GM23248 (cell line): ENCODE results near the gene HTT. TPM values are rescaled to one million over a fixed set of nuclear protein-coding genes. Genes with fewer than 3 reads are reported as not detected.
A peak's percentile ranks its signal among the peaks of the same experiment; 100 is the strongest.

Experiments used
- DNase-seq: peaks from one replicate; pipeline ENCODE4 v3.0.0-alpha.2; 2015
- H2AFZ ChIP-seq: fragments of 200-600 bp; sonication (generic); 2 replicates; pipeline ENCODE4 v1.6.1; 2016; ENCODE audit warnings: antibody characterized with exemption
- H3F3A ChIP-seq: fragments of 200-600 bp; sonication (generic); 2 replicates; pipeline ENCODE4 v1.6.1; 2016; ENCODE audit warnings: mild to moderate bottlenecking, antibody characterized with exemption, mixed run types; ENCODE audit not compliant: insufficient read depth
- H3K27ac ChIP-seq: fragments of 200-600 bp; sonication (generic); 2 replicates; pipeline ENCODE4 v1.5.1; 2016; ENCODE audit warnings: mild to moderate bottlenecking
- H3K27me3 ChIP-seq: fragments of 200-600 bp; sonication (generic); replicated peaks from 2 replicates; pipeline ENCODE4 v1.6.1; 2016; ENCODE audit warnings: mild to moderate bottlenecking; ENCODE audit not compliant: insufficient read depth
- H3K36me3 ChIP-seq: fragments of 200-600 bp; sonication (generic); 2 replicates; pipeline ENCODE4 v1.6.1; 2016; ENCODE audit warnings: low read depth, mild to moderate bottlenecking
- H3K4me1 ChIP-seq: fragments of 200-600 bp; sonication (generic); 2 replicates; pipeline ENCODE4 v1.6.1; 2016; ENCODE audit warnings: mild to moderate bottlenecking; ENCODE audit not compliant: insufficient read depth
- H3K4me2 ChIP-seq: fragments of 200-600 bp; sonication (generic); one replicate; pipeline ENCODE4 v1.6.1; 2016; ENCODE audit warnings: mild to moderate bottlenecking; ENCODE audit not compliant: unreplicated experiment
- H3K4me3 ChIP-seq: fragments of 200-600 bp; sonication (generic); 2 replicates; pipeline ENCODE4 v1.5.1; 2016; ENCODE audit warnings: mild to moderate bottlenecking
- H3K79me2 ChIP-seq: fragments of 200-600 bp; sonication (generic); 2 replicates; pipeline ENCODE4 v1.6.1; 2016; ENCODE audit warnings: mild to moderate bottlenecking; ENCODE audit not compliant: insufficient read depth
- H3K9ac ChIP-seq: fragments of 200-600 bp; sonication (generic); 2 replicates; pipeline ENCODE4 v1.6.1; 2016; ENCODE audit warnings: mild to moderate bottlenecking
- H3K9me2 ChIP-seq: fragments of 200-600 bp; sonication (generic); 2 replicates; pipeline ENCODE4 v1.6.1; 2016; ENCODE audit warnings: mixed run types, mild to moderate bottlenecking, moderate library complexity; ENCODE audit not compliant: insufficient read depth
- H3K9me3 ChIP-seq: fragments of 200-600 bp; sonication (generic); one replicate; pipeline ENCODE4 v1.6.1; 2017; ENCODE audit warnings: low read depth
- H4K20me1 ChIP-seq: fragments of 200-600 bp; sonication (generic); 2 replicates; pipeline ENCODE4 v1.6.0; 2016; ENCODE audit not compliant: insufficient read depth
- EZH2 ChIP-seq: fragments of 200-600 bp; sonication (generic); IDR thresholded peaks from 2 replicates; pipeline ENCODE4 v1.6.1; 2018; ENCODE audit warnings: antibody characterized with exemption, mild to moderate bottlenecking; ENCODE audit not compliant: insufficient read depth, poor library complexity, severe bottlenecking
- EZH2phosphoT487 ChIP-seq: fragments of 200-600 bp; sonication (generic); IDR thresholded peaks from 2 replicates; pipeline ENCODE4 v1.6.1; 2018; ENCODE audit warnings: antibody characterized with exemption, moderate library complexity, mild to moderate bottlenecking, low read depth; ENCODE audit not compliant: insufficient read depth
- WGBS, 2 experiments: methylation state at CpG; one replicate each; pipeline ENCODE4 v1.1.6; 2015 to 2017; ENCODE audit warnings: low lambda C conversion rate in 2 of 2, low coverage in 1 of 2; ENCODE audit errors: missing lambda C conversion rate in 2 of 2; 5-methylcytosine and 5-hydroxymethylcytosine counted together
- in situ Hi-C: fragments of 300-500 bp; cut with MboI; formaldehyde crosslinking; loops from 2 replicates; pipeline ENCODE4 v1.15.0; 2020
- polyA plus RNA-seq: library from polyadenylated mRNA; unstranded; fragments of >200 nt; fragmentation: Nextera tagmentation; extraction: Ambion mirVana; gene quantifications from 2 replicates; pipeline ENCODE4 v1.2.1, GENCODE V29; 2016
- total RNA-seq: library from RNA; depleted of rRNA; stranded (reverse); fragments of >200 nt; shearing (Covaris generic); gene quantifications from 2 replicates; pipeline ENCODE4 v1.2.3, GENCODE V29; 2014

Gene HTT
- total and polyA plus RNA-seq, 2 experiments from 2014 or later: 8.2 to 26.5 TPM

DNA sequence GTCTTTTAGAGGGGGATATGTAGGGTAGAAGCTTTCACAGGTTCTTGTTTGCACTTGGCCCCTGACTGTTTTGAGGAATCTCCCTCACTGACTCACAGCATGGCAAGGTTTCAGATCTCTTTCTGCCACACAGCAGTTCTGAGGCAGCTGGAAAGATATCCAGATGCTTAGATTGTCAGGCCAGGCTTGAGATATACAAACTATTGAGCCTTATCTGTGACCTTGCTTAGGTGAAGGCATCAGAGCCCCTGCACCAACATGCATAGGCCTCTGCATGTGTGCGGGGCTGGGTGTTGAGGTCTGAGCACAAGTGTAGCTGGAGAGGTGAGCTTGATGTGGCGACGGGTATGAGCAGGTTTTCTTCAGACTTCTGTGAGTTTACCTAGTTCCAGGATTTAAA is 93.5 kb downstream of the HTT start:
- H2AFZ ChIP-seq: no peak overlapping the region
- peaks cover 5% of the 10 kb centered on the region; the same call in 1 of the 2 replicates for H3K36me3 ChIP-seq
- H3K4me3 ChIP-seq: no peak overlapping the region
- peak; percentile 59 for DNase-seq
- no peaks in the 10 kb centered on the region for H4K20me1 ChIP-seq
- no peaks in the 10 kb centered on the region for H3K27me3 ChIP-seq
- in situ Hi-C loops: no loop called here
- H3K9ac ChIP-seq: no peak overlapping the region
- H3K27ac ChIP-seq: no peak overlapping the region
- no peaks in the 10 kb centered on the region for H3K9me3 ChIP-seq
- 0 out of 2 replicates have a peak, but pooled peaks cover 7% of the 10 kb centered on the region for H3K4me1 ChIP-seq
- no peak for TF ChIP-seq EZH2
- no peak for TF ChIP-seq EZH2phosphoT487
- no peaks in the 10 kb centered on the region for H3K9me2 ChIP-seq
- H3K79me2 ChIP-seq: peaks cover 31% of the 10 kb centered on the region
- WGBS, 2 experiments: 89 to 92% methylated on average over 3 of the region's 3 CpGs
- H3K4me2 ChIP-seq: no peak overlapping the region
- H3F3A ChIP-seq: 0 out of 2 replicates have a peak, but pooled peaks cover 10% of the 10 kb centered on the region

DNA sequence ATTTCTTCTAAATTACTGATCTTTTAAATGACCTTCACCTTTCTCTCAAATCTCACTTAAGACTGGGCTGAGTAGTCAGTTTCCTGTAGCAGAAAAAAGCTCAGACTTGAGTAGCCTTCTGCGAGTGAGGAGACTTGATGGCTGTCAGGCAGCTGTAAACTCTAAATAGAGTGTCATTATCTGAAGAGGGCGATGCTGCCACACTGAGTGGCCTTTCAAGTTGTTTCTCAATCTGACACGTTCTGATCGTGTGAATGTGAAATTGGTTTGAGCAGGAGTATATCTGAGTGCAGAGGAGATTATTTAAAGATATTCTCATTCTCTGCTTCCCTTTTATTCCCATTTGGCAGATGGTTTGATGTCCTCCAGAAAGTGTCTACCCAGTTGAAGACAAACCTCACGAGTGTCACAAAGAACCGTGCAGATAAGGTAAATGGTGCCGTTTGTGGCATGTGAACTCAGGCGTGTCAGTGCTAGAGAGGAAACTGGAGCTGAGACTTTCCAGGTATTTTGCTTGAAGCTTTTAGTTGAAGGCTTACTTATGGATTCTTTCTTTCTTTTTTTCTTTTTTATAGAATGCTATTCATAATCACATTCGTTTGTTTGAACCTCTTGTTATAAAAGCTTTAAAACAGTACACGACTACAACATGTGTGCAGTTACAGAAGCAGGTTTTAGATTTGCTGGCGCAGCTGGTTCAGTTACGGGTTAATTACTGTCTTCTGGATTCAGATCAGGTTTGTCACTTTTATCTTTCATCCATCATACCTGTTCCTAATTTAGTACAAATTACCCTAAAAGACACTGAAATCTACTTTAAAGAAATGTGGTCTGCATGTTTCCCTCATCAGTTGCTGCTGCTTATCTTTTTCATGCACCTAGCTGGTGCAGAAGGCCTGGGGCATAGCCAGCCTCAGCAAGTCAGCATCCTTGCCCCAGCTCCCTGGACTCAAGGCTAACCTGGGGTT is 100.2 kb downstream of the HTT start:
- TF ChIP-seq EZH2phosphoT487 (no peak), EZH2 (no peak)
- Histone ChIP-seq H3K27ac (no peak overlapping the region), H3F3A (no peaks in the 10 kb centered on the region), H3K79me2 (peaks cover 14% of the 10 kb centered on the region), H3K27me3 (no peaks in the 10 kb centered on the region), H3K4me2 (no peak overlapping the region), H3K36me3 (peaks cover 22% of the 10 kb centered on the region; the same call in 1 of the 2 replicates), H3K9me3 (no peaks in the 10 kb centered on the region), H4K20me1 (no peaks in the 10 kb centered on the region), H3K9me2 (no peaks in the 10 kb centered on the region), H2AFZ (no peak overlapping the region), H3K4me1 (no peaks in the 10 kb centered on the region), H3K4me3 (no peak overlapping the region), H3K9ac (no peak overlapping the region)
- in situ Hi-C loops: no loop called here
- no peak for DNase-seq
- WGBS, 2 experiments: 91% methylated on average over 12 of the region's 12 CpGs

GRCh38 chr4:3176367-3177229 is 102.1 kb downstream of the HTT start:
- H3K27me3 ChIP-seq: no peaks in the 10 kb centered on the region
- no peaks in the 10 kb centered on the region for H3K4me1 ChIP-seq
- DNase-seq: no peak
- H3F3A ChIP-seq: no peaks in the 10 kb centered on the region
- H4K20me1 ChIP-seq: no peaks in the 10 kb centered on the region
- TF ChIP-seq EZH2 (no peak), EZH2phosphoT487 (no peak)
- H3K27ac ChIP-seq: no peak overlapping the region
- H3K9ac ChIP-seq: no peak overlapping the region
- H2AFZ ChIP-seq: no peak overlapping the region
- no peak overlapping the region for H3K4me3 ChIP-seq
- 84% methylated on average over 11 of the region's 11 CpGs for WGBS, 2 experiments
- H3K4me2 ChIP-seq: no peak overlapping the region
- H3K9me3 ChIP-seq: no peaks in the 10 kb centered on the region
- H3K9me2 ChIP-seq: no peaks in the 10 kb centered on the region
- in situ Hi-C loops: no loop called here
- H3K36me3 ChIP-seq: peaks cover 27% of the 10 kb centered on the region
- no peaks in the 10 kb centered on the region for H3K79me2 ChIP-seq

- H4K20me1 ChIP-seq: no peaks in the 10 kb centered on the region
- H3K27me3 ChIP-seq: no peaks in the 10 kb centered on the region
- no peaks in the 10 kb centered on the region for H3K9me3 ChIP-seq
- no peak overlapping the region for H3K27ac ChIP-seq
- no peak for DNase-seq
- no peak overlapping the region for H3K4me2 ChIP-seq
- no peak overlapping the region for H3K9ac ChIP-seq
- in situ Hi-C loops: no loop called here
- H3K79me2 ChIP-seq: no peaks in the 10 kb centered on the region
- H3K4me3 ChIP-seq: no peak overlapping the region
- no peak for TF ChIP-seq EZH2
- TF ChIP-seq EZH2phosphoT487: no peak
- H3K36me3 ChIP-seq: peaks cover 27% of the 10 kb centered on the region
- H3F3A ChIP-seq: no peaks in the 10 kb centered on the region
- no peak overlapping the region for H2AFZ ChIP-seq
- no peaks in the 10 kb centered on the region for H3K4me1 ChIP-seq
- H3K9me2 ChIP-seq: no peaks in the 10 kb centered on the region
Measured at GRCh38 chr4:3177426-3177825, 102.9 kb downstream of the HTT start.
